H9 (cell line): ENCODE measurements around the gene DCAF12. TPM values are rescaled to one million over a fixed set of nuclear protein-coding genes. Genes with fewer than 3 reads are reported as not detected.

Experiments
- DNase-seq: peaks from one replicate; pipeline ENCODE4 v3.0.0-alpha.2; 2017
- H2AFZ ChIP-seq: one replicate; pipeline ENCODE4 v1.6.1; 2013; ENCODE audit warnings: mild to moderate bottlenecking, low read length, control low read depth, moderate library complexity
- H2AK5ac ChIP-seq: 2 replicates; pipeline ENCODE4 v1.6.1; 2013; ENCODE audit warnings: low read length, control low read depth, mixed read lengths; ENCODE audit not compliant: insufficient read length
- H2BK120ac ChIP-seq: one replicate; pipeline ENCODE4 v1.6.1; 2013; ENCODE audit warnings: low read depth, mild to moderate bottlenecking, low read length, control low read depth, inconsistent platforms; ENCODE audit not compliant: poor library complexity, severe bottlenecking
- H2BK12ac ChIP-seq: 2 replicates; pipeline ENCODE4 v1.6.1; 2013; ENCODE audit warnings: low read length, control low read depth, mixed read lengths, low read depth; ENCODE audit not compliant: insufficient read length
- H2BK15ac ChIP-seq: 2 replicates; pipeline ENCODE4 v1.6.1; 2013; ENCODE audit warnings: low read depth, low read length, control low read depth
- H2BK20ac ChIP-seq: one replicate; pipeline ENCODE4 v1.6.1; 2013; ENCODE audit warnings: low read depth, mild to moderate bottlenecking, low read length, control low read depth, inconsistent platforms; ENCODE audit not compliant: poor library complexity, severe bottlenecking
- H2BK5ac ChIP-seq: 2 replicates; pipeline ENCODE4 v1.6.1; 2013; ENCODE audit warnings: low read length, control low read depth, mixed read lengths; ENCODE audit not compliant: insufficient read length
- H3K14ac ChIP-seq: 2 replicates; pipeline ENCODE4 v1.6.1; 2013; ENCODE audit warnings: low read length, control low read depth; ENCODE audit not compliant: insufficient read depth
- H3K18ac ChIP-seq: 2 replicates; pipeline ENCODE4 v1.6.1; 2013; ENCODE audit warnings: low read depth, mild to moderate bottlenecking, mixed read lengths, low read length, control low read depth; ENCODE audit not compliant: insufficient read length
- H3K23ac ChIP-seq: 2 replicates; pipeline ENCODE4 v1.6.1; 2013; ENCODE audit warnings: low read length, control low read depth, mixed read lengths, low read depth; ENCODE audit not compliant: insufficient read length
- H3K23me2 ChIP-seq: 2 replicates; pipeline ENCODE4 v1.6.1; 2013; ENCODE audit warnings: low read depth, mild to moderate bottlenecking, mixed read lengths, low read length, control low read depth; ENCODE audit not compliant: insufficient read length, poor library complexity, severe bottlenecking
- H3K27ac ChIP-seq: 2 replicates; pipeline ENCODE4 v1.5.1; 2013; ENCODE audit warnings: low read length, control low read depth, mixed read lengths, low read depth; ENCODE audit not compliant: insufficient read length
- H3K27me3 ChIP-seq: 2 replicates; pipeline ENCODE4 v1.6.1; 2013; ENCODE audit warnings: low read length, control low read depth, inconsistent platforms; ENCODE audit not compliant: insufficient read depth
- H3K4ac ChIP-seq: 2 replicates; pipeline ENCODE4 v1.6.1; 2013; ENCODE audit warnings: low read depth, mild to moderate bottlenecking, control low read depth, inconsistent platforms, low read length, moderate library complexity
- H3K4me1 ChIP-seq: 2 replicates; pipeline ENCODE4 v1.6.1; 2013; ENCODE audit warnings: low read length, control low read depth, inconsistent platforms; ENCODE audit not compliant: insufficient read depth
- H3K4me2 ChIP-seq: 2 replicates; pipeline ENCODE4 v1.6.1; 2013; ENCODE audit warnings: low read length, control low read depth, mixed read lengths; ENCODE audit not compliant: insufficient read length, insufficient read depth
- H3K56ac ChIP-seq: 2 replicates; pipeline ENCODE4 v1.6.1; 2013; ENCODE audit warnings: low read depth, mild to moderate bottlenecking, mixed read lengths, low read length, control low read depth; ENCODE audit not compliant: insufficient read length
- H3K79me1 ChIP-seq: 2 replicates; pipeline ENCODE4 v1.6.1; 2013; ENCODE audit warnings: low read depth, mild to moderate bottlenecking, moderate library complexity, low read length, control low read depth, inconsistent platforms; ENCODE audit not compliant: insufficient read depth, poor library complexity, severe bottlenecking
- H3K79me2 ChIP-seq: 2 replicates; pipeline ENCODE4 v1.6.1; 2013; ENCODE audit warnings: low read length, control low read depth, inconsistent platforms; ENCODE audit not compliant: insufficient read depth
- H3K9ac ChIP-seq: 2 replicates; pipeline ENCODE4 v1.6.1; 2013; ENCODE audit warnings: low read length, control low read depth, mixed read lengths; ENCODE audit not compliant: insufficient read length; ENCODE audit errors: extremely low read depth
- H3K9me3 ChIP-seq: one replicate; pipeline ENCODE4 v1.6.1; 2013; ENCODE audit warnings: low read depth, low read length, inconsistent platforms; ENCODE audit not compliant: control insufficient read depth
- H3T11ph ChIP-seq: one replicate; pipeline ENCODE4 v1.6.1; 2013; ENCODE audit warnings: mild to moderate bottlenecking, low read length, control low read depth, inconsistent platforms
- H4K20me1 ChIP-seq: one replicate; pipeline ENCODE4 v1.6.1; 2013; ENCODE audit not compliant: control insufficient read depth, insufficient read length, insufficient read depth
- H4K5ac ChIP-seq: 2 replicates; pipeline ENCODE4 v1.6.1; 2013; ENCODE audit warnings: low read depth, mild to moderate bottlenecking, mixed read lengths, low read length, control low read depth; ENCODE audit not compliant: insufficient read length
- H4K8ac ChIP-seq: replicated peaks from 2 replicates; pipeline ENCODE4 v1.6.1; 2013; ENCODE audit warnings: low read length, control low read depth, mixed read lengths, low read depth; ENCODE audit not compliant: insufficient read length
- H4K91ac ChIP-seq: 2 replicates; pipeline ENCODE4 v1.6.1; 2013; ENCODE audit warnings: low read depth, mild to moderate bottlenecking, moderate library complexity, mixed read lengths, low read length, control low read depth; ENCODE audit not compliant: insufficient read length
- H3K27ac Mint-ChIP-seq, 3 experiments: 2 replicates in 2 of 3; 3 replicates in 1 of 3; pipeline ENCODE4 v1.8.0; 2020 to 2021; ENCODE audit warnings: mixed read lengths in 3 of 3, mild to moderate bottlenecking in 1 of 3, moderate library complexity in 1 of 3
- H3K27me3 Mint-ChIP-seq: 2 replicates; pipeline ENCODE4 v1.8.0; 2021; ENCODE audit warnings: low read depth, mild to moderate bottlenecking, moderate library complexity, mixed read lengths
- H3K36me3 Mint-ChIP-seq, 3 experiments: 2 replicates in 2 of 3; 3 replicates in 1 of 3; pipeline ENCODE4 v1.8.0; 2020 to 2021; ENCODE audit warnings: low read depth in 3 of 3, mixed read lengths in 3 of 3; ENCODE audit not compliant: insufficient read depth in 1 of 3
- H3K4me1 Mint-ChIP-seq, 2 experiments: 2 replicates each; pipeline ENCODE4 v1.8.0; 2020; ENCODE audit warnings: mixed read lengths in 2 of 2
- H3K4me3 Mint-ChIP-seq, 2 experiments: 2 replicates in 1 of 2; 3 replicates in 1 of 2; pipeline ENCODE4 v1.8.0; 2020 to 2021; ENCODE audit warnings: mild to moderate bottlenecking in 2 of 2, mixed read lengths in 2 of 2, moderate library complexity in 1 of 2
- H3K9me3 Mint-ChIP-seq, 2 experiments: 2 replicates in 1 of 2; 3 replicates in 1 of 2; pipeline ENCODE4 v1.8.0; 2020; ENCODE audit warnings: mild to moderate bottlenecking in 2 of 2, mixed read lengths in 2 of 2, moderate library complexity in 1 of 2
- WGBS: extraction: QIAGEN DNeasy Blood & Tissue Kit; methylation state at CpG from one replicate; pipeline ENCODE4 v1.1.7; 2013; ENCODE audit warnings: missing lambda C conversion rate, low lambda C conversion rate, mixed read lengths; ENCODE audit not compliant: insufficient read length; ENCODE audit errors: extremely low coverage; 5-methylcytosine and 5-hydroxymethylcytosine counted together
- total RNA-seq: library from RNA; stranded (reverse); gene quantifications from 2 replicates; pipeline ENCODE4 v1.2.1, GENCODE V29; 2021
- TF ChIP-seq, protein P1 (sequence below): fragments of 200-600 bp; sonication (generic); conservative IDR thresholded peaks from 3 replicates; pipeline ENCODE4 v1.8.0; 2021; ENCODE audit warnings: antibody characterized with exemption, mild to moderate bottlenecking

DCAF12 gene
- total RNA-seq, 1 experiment from 2014 or later: 33.6 TPM

DNA sequence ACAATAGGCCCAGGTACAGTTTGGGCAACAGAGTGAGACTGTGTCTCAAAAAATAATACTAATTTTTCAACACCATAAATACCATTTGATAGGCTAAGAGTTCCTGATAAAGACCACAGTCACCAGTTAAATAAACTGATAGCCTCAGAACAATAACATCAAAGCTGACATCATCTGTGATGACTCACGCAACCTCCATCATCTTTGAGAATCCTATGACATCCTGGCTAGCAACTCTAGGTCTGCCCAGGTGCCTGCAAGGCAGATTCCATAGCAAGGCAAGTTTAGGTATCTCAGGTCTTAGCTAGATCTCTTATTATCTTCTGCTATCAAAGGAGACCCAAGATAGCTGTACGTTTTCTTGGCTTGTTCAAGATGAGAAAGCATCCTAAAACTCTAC is 47.3 kb downstream of the DCAF12 start:
- H3K4ac ChIP-seq: no peak overlapping the region
- H2AFZ ChIP-seq: no peak overlapping the region
- H2BK15ac ChIP-seq: no peak overlapping the region
- H3K4me2 ChIP-seq: no peak overlapping the region
- H2BK5ac ChIP-seq: no peak overlapping the region
- no peak overlapping the region for H3K23ac ChIP-seq
- TF ChIP-seq, protein P1, sequence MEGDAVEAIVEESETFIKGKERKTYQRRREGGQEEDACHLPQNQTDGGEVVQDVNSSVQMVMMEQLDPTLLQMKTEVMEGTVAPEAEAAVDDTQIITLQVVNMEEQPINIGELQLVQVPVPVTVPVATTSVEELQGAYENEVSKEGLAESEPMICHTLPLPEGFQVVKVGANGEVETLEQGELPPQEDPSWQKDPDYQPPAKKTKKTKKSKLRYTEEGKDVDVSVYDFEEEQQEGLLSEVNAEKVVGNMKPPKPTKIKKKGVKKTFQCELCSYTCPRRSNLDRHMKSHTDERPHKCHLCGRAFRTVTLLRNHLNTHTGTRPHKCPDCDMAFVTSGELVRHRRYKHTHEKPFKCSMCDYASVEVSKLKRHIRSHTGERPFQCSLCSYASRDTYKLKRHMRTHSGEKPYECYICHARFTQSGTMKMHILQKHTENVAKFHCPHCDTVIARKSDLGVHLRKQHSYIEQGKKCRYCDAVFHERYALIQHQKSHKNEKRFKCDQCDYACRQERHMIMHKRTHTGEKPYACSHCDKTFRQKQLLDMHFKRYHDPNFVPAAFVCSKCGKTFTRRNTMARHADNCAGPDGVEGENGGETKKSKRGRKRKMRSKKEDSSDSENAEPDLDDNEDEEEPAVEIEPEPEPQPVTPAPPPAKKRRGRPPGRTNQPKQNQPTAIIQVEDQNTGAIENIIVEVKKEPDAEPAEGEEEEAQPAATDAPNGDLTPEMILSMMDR: no peak
- H3K9ac ChIP-seq: no peak overlapping the region
- no peaks in the 10 kb centered on the region for H3K4me1 ChIP-seq
- peaks cover under 1% of the 10 kb centered on the region for H4K20me1 ChIP-seq
- no peak overlapping the region for H3T11ph ChIP-seq
- H3K9me3 Mint-ChIP-seq: peaks cover 0 to 2% of the 10 kb centered on the region in 2 experiments; a peak in 1 of 5 replicates
- H2BK12ac ChIP-seq: no peak overlapping the region
- no peak overlapping the region for H3K14ac ChIP-seq
- H3K79me2 ChIP-seq: no peaks in the 10 kb centered on the region
- no peak overlapping the region for H3K18ac ChIP-seq
- no peaks in the 10 kb centered on the region for H3K27me3 Mint-ChIP-seq
- H3K4me1 Mint-ChIP-seq: 0 out of 4 replicates have a peak, but pooled peaks cover 0 to 2% of the 10 kb centered on the region in 2 experiments
- no peak overlapping the region for H3K27ac Mint-ChIP-seq
- H3K27ac ChIP-seq: no peak overlapping the region
- no peak overlapping the region for H3K56ac ChIP-seq
- H3K9me3 ChIP-seq: no peaks in the 10 kb centered on the region
- H4K8ac ChIP-seq: no peak overlapping the region
- no peak overlapping the region for H2BK20ac ChIP-seq
- no peaks in the 10 kb centered on the region for H3K27me3 ChIP-seq
- no peak overlapping the region for H4K91ac ChIP-seq
- no peaks in the 10 kb centered on the region for H3K79me1 ChIP-seq
- no CpG with 5 or more reads among the region's 2 CpGs for WGBS
- no peaks in the 10 kb centered on the region; a peak in 1 of 7 replicates for H3K36me3 Mint-ChIP-seq
- H2AK5ac ChIP-seq: no peak overlapping the region
- no peak for DNase-seq
- H3K4me3 Mint-ChIP-seq: no peak overlapping the region
- no peak overlapping the region for H4K5ac ChIP-seq
- H2BK120ac ChIP-seq: no peak overlapping the region
- no peaks in the 10 kb centered on the region for H3K23me2 ChIP-seq
